ENCODE data around the gene ZFTA.
A peak's percentile ranks its signal among the peaks of the same experiment; 100 is the strongest.

Gene ZFTA

GRCh38 chr11:63749624-63750023, 19.0 kb downstream of the ZFTA start:
- H3K27ac ChIP-seq, result no peak overlapping the region
- no peak overlapping the region for H3K4me3 ChIP-seq (ENCODE audit: low read depth, low read length)
- in situ Hi-C loops (cut with HindIII; ENCODE audit: low pct_ligation_motif_present, low sequenced_read_pairs), result no loop called here
- no peak for TF ChIP-seq CTCF (IDR thresholded peaks at IDR 0.05; ENCODE audit: low read depth, low read length, missing control alignments)
- no peak for DNase-seq
- peaks cover 13% of the 10 kb centered on the region for H3K36me3 ChIP-seq (replicated peaks)
- no peaks in the 10 kb centered on the region for H3K27me3 ChIP-seq (replicated peaks)

- peaks cover 5% of the 10 kb centered on the region for H3K36me3 ChIP-seq (replicated peaks)
- H3K4me3 ChIP-seq (ENCODE audit: low read depth, low read length), result no peak overlapping the region
- H3K27ac ChIP-seq, result no peak overlapping the region
- TF ChIP-seq CTCF (IDR thresholded peaks at IDR 0.05; ENCODE audit: low read depth, low read length, missing control alignments), result no peak
- in situ Hi-C loops (cut with HindIII; ENCODE audit: low pct_ligation_motif_present, low sequenced_read_pairs), result no loop called here
- H3K27me3 ChIP-seq (replicated peaks), result no peaks in the 10 kb centered on the region
- DNase-seq, result no peak
Measured at GRCh38 chr11:63747011-63747410, 21.6 kb downstream of the ZFTA start.

GRCh38 chr11:63745304-63746170, 23.0 kb downstream of the ZFTA start:
- no peaks in the 10 kb centered on the region for H3K36me3 ChIP-seq (replicated peaks)
- in situ Hi-C loops (cut with HindIII; ENCODE audit: low pct_ligation_motif_present, low sequenced_read_pairs), result no loop called here
- H3K4me3 ChIP-seq (ENCODE audit: low read depth, low read length), result no peak overlapping the region
- peak; percentile 27 for TF ChIP-seq CTCF (IDR thresholded peaks at IDR 0.05; ENCODE audit: low read depth, low read length, missing control alignments)
- H3K27me3 ChIP-seq (replicated peaks), result no peaks in the 10 kb centered on the region
- DNase-seq, result no peak
- H3K27ac ChIP-seq, result no peak overlapping the region

GRCh38 chr11:63738720-63739360, 29.7 kb downstream of the ZFTA start:
- in situ Hi-C loops (cut with HindIII; ENCODE audit: low pct_ligation_motif_present, low sequenced_read_pairs), result no loop called here
- TF ChIP-seq CTCF (IDR thresholded peaks at IDR 0.05; ENCODE audit: low read depth, low read length, missing control alignments), result peak; percentile 93
- H3K27ac ChIP-seq, result no peak overlapping the region
- H3K36me3 ChIP-seq (replicated peaks), result no peaks in the 10 kb centered on the region
- H3K4me3 ChIP-seq (ENCODE audit: low read depth, low read length), result no peak overlapping the region
- H3K27me3 ChIP-seq (replicated peaks), result no peaks in the 10 kb centered on the region
- peak; percentile 79 for DNase-seq

GRCh38 chr11:63737718-63738117, 30.9 kb downstream of the ZFTA start:
- no peaks in the 10 kb centered on the region for H3K27me3 ChIP-seq (replicated peaks)
- H3K27ac ChIP-seq, result no peak overlapping the region
- in situ Hi-C loops (cut with HindIII; ENCODE audit: low pct_ligation_motif_present, low sequenced_read_pairs), result no loop called here
- no peak for DNase-seq
- no peak for TF ChIP-seq CTCF (IDR thresholded peaks at IDR 0.05; ENCODE audit: low read depth, low read length, missing control alignments)
- no peaks in the 10 kb centered on the region for H3K36me3 ChIP-seq (replicated peaks)
- no peak overlapping the region for H3K4me3 ChIP-seq (ENCODE audit: low read depth, low read length)
